ENCODE data around the gene TMEM256.
A peak's percentile ranks its signal among the peaks of the same experiment; 100 is the strongest.

The TMEM256 gene

DNA sequence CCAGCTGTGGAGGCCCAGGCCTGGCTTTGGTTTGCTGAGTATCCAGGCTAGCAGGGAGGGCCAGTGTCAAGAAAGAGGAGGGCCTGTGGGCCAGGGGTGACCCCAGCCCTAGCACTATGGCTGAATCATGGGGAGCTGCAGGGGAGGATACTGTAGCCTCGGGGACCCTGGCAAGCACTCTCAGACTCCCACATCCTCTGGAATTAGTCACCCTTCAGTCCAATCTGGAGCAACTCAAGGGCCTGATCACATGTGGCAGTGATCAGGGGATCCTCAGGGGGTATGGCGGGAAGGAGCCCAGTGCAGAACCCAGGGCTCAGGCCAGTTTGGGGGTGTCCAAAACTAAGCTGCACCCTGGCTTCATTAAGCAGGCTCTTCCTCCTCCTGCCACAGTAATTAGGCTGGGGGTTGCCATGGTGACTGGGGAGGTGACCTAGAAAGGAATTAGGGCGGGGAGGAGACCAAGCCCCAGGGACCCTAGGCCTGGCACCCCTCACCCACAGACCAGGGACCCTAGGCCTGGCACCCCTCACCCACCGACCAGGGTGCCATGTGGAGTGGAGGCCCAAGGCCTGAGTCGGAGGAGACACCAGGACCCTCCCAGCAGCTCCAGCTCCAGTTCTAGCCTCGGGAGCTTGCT, 9.6 kb upstream of the TMEM256 start:
- intact Hi-C loops (cut with DNase I), result no loop called here
- DNase-seq, result peak in 1 of 42 donors; percentile 58

DNA sequence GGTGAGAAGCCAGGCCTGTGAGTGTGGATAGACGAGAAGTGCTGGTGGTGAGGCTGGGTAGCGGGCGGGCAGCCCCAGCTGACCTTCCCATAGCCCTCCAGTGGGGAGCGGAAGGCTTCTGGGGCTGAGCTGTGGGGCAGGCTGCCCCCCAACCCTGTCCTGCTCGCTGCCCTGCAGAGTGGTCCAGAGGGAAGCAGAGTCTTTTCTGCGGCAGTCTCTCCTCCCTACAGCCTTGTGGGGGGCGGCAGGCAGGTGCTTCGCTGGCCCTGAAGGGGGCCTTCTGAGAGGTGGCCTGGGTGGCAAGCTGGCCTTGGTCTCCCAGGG, 7.5 kb upstream of the TMEM256 start:
- no peak for DNase-seq
- intact Hi-C loops (cut with DNase I), result no loop called here

DNA sequence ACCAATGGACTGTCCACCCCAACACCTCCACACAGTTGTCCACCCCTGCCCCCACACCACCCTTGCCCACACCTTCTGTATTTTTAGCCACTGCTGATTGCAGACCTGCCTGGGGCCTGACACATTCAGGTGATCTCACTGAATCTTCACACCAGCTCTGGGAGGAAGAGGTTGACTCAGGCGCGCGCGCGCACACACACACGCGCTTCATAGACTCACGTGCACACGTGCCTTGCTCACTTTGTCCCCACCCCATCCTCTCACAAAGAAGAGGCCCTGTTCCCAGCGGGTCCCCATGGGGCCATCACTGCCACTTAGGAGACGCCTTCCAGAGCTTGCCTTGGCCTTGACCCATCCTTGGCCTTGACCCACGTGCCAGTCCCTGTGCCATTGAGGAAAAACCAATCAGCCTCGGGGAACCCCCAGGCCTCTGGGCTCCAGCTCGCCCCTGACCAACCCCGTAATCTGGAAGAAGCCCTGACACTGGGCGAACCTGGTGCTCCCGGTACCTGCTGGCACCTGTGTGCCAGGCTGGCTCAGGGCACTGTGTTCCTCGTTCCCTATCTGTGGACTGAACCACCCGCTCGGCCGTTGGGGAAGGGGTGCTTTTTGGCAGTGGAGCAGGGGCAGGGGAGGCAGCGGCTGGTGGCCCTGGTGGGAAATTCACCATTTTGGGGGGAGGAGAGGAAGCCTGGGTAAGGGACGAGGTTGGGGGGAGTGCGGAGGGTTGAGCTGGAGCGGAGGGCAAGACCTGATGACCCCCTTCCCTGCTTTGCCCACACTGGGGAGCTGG, 6.9 kb upstream of the TMEM256 start:
- intact Hi-C loops (cut with DNase I), result no loop called here

DNA sequence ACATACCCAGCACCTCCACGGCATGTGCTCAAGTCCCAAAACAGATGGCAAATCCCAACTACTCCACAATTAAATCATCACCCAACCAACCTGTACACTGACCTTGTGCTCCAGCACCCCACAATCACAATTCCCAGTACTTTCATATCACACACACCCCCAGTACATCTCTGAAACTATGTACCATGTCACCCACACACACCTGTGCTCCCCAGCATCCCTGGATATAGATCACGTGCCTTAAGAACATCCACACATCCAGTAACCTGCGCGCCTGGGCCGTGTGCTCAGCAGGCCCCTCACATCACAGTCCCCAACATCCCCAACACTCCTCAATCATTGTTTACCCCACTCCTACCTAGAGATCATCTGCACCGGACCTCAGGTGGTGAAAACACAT, 5.8 kb upstream of the TMEM256 start:
- peak in 10 of 42 donors; percentile 8 to 64 (median 46) for DNase-seq
- intact Hi-C loops (cut with DNase I), result no loop called here

More for the DNA sequence above, 6.9 kb upstream of the TMEM256 start:
- peak in 20 of 42 donors; percentile 25 to 68 (median 46) for DNase-seq

DNA sequence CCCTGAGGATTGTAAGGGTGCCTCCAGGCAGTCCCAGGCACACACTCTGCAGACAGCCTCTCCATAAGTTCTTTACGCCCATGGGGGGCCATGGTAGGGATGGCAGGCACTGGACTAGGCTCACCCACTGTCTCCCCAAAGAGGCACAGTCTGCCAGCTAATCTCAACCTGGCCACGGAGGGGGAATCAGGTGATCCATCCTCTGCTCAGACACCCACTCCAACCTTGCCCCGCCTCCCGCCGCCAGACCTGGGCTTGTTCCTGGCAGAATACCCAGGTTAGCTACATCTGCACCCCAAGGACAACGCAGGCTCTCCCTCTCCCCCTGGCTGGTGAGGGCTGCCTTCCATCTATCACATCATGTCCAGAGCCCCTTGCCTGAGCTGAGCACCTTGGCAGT, 5.0 kb upstream of the TMEM256 start:
- DNase-seq, result peak in 39 of 42 donors; percentile 34 to 89 (median 72)
- intact Hi-C loops (cut with DNase I), result no loop called here

DNA sequence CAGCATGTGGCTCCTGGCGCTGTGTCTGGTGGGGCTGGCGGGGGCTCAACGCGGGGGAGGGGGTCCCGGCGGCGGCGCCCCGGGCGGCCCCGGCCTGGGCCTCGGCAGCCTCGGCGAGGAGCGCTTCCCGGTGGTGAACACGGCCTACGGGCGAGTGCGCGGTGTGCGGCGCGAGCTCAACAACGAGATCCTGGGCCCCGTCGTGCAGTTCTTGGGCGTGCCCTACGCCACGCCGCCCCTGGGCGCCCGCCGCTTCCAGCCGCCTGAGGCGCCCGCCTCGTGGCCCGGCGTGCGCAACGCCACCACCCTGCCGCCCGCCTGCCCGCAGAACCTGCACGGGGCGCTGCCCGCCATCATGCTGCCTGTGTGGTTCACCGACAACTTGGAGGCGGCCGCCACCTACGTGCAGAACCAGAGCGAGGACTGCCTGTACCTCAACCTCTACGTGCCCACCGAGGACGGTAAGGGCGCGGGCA, 4.4 kb upstream of the TMEM256 start:
- peak in 6 of 42 donors; percentile 12 to 50 (median 30) for DNase-seq

DNA sequence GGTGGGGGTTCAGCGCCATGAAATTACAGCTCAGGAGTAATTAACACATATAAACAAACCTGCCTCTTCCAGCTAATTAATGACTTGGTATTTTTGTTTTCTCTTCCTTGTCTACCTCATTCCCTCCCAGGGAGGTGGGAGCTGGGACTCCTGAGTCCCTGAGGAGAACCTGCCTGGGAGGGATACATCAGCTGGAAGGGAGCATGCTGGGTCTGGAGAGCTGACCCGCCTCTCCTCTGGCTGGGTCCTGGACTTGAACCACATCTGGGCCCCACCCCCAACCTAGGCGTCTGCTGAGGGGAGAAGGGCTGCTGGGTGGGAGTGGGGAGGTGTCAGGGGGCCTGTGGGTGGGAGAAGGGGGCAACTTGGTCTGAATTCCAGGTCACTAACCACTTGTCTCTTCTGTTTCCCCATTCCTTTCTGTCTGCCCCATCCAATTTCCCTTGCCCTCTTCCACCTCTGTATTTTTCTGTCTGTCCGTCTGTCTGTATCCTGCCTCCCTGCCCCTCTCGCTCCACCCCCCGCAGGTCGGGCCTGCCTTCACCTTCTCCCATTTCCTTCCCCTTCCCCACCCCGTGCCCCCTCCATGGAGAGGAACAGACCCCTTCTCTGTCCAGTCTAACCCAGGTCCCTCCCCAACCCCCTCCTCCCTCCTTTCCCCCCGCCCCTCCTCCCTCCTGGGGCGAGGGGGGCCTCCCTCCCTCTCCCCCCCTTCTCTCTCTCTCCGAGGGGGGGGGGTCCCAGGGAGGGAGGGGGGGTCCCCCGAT, 3.8 kb upstream of the TMEM256 start, which contains the start of gene NLGN2:
TSS of gene NLGN2 (plus strand) at position 361 of the 767 bp plus-strand sequence. CDS start 411 bp downstream, outside the sequence.
- intact Hi-C loops (cut with DNase I), result no loop called here
- DNase-seq, result no peak

More for the DNA sequence above, 4.4 kb upstream of the TMEM256 start:
- intact Hi-C loops (cut with DNase I), result no loop called here

DNA sequence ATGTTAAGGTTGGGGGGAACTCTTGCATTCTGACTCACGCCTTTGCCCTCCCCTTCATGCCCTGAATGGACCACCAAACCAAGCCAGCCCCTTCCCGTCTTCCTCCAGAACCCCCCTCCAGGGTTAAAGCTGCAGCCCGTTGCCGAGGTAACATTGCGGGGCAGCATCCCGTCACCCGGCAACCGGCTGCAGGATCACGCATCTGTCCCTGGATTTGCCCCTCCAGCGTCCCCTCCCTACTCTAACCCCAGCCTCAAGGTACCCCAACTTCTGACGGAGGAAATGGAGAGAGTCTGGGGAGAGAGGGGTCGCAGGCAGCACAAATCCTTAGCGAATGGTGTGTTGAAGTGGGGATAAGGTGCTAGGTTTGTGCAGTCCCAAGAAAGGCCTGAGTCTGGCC, 3.2 kb upstream of the TMEM256 start:
- intact Hi-C loops (cut with DNase I), result no loop called here
- DNase-seq, result peak in 1 of 42 donors; percentile 34

DNA sequence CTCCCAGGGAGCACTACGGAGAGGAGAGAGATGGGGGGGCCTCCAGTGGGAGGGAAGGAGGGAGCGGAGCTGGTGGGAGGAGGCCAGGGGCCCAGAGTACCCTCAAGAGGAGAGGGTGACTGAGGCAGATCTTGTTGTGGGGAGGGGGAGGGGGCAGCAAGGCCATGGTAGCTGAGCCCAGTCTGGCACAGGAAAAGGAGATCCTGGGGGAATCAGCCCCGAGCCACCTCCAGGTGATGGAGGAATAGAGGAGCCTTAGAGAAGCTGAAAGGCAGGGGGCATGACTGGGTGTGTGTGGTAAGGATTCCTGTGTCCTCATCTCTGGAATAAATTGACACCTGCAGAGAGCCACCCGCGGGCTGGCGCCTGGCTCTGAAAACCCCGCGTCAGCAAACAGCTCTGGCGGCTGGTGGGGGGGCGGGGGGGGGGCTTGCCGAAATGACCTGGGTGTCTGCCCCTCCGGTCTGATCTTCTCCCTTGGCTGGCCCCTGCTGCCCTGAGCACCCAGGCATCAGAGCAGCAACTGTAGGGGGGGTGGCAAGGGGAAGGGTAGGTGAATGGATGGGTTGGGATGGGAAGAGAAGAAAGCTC, 2.4 kb upstream of the TMEM256 start:
- intact Hi-C loops (cut with DNase I), result no loop called here
- peak in 8 of 42 donors; percentile 8 to 54 (median 33) for DNase-seq

DNA sequence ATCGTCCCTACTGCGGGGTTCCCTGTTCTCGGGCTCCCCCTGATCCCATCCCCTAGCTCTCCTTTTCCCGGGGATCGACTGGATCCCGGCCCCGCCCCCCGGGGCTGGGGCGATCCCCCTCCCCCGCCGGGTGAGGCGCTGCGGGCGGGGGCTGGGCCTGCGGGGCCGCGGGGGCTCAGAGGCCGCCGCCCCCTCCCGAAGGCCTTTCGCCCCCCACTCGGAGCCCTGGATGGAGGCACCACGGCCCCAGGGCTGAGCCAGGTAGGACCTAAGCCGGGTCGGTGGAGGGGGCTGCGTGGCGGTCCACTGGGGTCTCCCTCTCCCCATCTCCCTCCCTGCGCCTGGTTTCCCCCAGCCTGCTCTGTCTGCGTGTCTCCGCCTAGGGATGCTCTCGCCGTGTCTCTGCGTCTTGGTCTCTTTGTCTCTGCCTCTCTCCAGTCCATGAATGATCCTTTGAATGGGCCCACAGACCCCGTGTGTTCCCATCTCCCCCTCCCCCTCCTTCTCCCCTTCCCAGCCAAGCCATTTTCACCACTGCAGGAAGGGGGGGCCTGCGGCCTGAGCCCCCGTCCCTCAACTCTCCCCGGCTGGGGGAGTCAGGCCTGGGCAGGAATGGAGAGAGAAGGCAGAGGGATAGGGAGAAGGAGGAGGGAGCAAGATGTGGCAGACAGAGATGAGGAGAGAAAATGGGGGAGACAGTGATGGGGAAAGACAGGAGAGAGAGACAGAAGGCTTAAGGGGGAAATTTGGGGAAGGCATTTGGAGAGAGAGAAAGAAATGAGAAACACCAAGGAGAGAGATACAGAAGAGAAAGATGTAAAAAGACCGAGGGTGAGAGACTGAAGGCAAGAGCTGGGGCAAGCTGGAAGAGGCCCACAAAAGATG, 1.7 kb upstream of the TMEM256 start:
- DNase-seq, result peak in 29 of 42 donors; percentile 9 to 61 (median 38)
- intact Hi-C loops (cut with DNase I), result no loop called here

DNA sequence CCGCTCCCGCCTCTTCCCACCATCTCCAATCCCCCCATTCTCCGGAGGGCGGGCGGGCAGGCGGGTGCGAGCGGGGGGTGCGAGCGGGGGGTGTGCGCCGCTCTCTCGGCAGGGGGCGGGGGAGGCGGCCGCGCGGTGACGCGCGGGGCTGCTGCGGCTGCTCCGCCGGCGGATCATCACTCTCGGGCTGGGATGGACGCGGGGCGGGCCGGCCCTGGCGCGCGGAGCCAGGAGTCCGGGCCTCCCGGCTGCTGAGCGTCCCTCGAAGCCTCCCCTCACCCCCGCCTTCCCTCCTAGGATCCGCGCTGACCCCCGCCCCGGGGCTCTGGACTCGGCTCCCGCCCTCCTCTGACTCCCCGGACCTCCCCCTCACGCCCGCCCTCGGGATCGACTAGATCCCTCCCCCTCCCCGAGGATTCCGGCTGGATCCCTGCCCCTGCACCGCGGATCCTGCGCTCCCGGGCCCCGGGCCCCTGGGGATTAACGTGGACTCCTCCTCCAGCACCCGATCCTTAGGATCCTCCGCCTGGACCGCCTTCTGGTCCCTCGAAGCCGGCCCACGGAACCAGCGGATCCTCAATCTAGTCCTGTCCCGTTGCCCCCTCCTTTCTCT, 946 bp upstream of the TMEM256 start:
- intact Hi-C loops (cut with DNase I), result no loop called here
- peak in 13 of 42 donors; percentile 44 to 90 (median 84) for DNase-seq

DNA sequence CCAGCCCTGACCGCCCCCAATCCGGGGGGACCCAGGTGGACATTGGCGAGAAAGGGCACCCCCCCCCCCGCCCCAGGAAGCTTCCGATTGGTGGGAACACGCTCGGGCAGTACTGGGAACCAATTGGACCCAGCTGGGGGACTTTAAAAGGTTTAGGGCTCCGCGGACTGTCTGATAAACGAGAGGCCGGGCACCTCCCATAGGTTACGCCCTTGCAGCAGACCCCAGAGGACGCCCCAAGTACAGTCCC, 245 bp downstream of the TMEM256 start:
- no peak for DNase-seq
- intact Hi-C loops (cut with DNase I), result no loop called here

DNA sequence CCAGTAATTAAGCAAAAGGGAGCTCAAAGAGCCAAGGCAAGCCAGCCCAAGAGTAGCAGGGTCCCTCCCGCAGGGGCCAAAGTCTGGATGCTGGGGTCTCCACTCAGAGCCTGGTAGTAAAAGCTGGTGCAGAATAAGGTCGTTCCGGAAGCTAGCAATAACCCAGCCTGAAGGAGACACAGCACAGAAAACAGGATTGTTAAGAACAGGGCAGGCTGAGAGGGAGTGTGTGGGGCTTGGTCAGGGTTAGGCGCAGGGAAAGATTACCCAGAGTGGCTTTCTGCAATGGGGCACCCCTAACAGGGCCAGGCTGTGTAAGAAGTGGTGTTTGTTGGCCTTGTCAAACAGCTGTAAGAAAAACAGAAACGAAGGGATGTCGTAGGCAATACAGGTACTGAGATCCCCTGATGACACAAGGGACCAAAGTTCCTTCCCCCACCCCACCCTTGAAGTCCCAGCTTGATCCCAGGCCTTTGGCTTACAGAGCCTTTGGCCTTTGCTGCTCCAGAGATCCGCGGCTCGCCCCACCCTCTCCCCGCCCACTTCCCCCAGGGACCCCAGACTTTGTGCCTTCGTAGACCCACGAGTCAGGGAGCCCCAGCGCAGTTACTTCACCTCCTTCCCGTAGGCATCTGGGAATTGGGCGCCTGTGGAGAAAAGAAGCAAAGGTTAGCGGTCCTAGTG, 712 bp downstream of the TMEM256 start:
- peak in 3 of 42 donors; percentile 11 to 38 (median 31) for DNase-seq
- intact Hi-C loops (cut with DNase I), result no loop called here

DNA sequence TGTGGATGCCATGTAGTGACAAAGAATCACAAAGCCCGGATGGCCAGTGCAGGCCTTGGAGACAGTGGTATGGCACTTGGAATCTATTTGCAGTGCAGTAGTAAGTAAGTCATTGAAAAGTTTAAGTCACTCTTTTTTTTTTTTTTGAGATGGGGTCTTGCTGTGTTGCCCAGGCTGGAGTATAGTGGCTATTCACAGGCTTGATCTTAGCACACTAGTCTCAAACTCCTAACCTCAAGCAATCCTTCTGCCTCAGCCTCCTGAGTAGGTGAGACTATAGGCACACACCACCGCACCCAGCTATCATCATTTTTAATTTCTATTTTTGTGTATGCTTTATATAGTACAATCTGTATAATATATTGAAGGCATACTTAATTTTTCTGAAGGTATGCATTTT, 5.3 kb downstream of the TMEM256 start:
- DNase-seq, result no peak
- intact Hi-C loops (cut with DNase I), result no loop called here

DNA sequence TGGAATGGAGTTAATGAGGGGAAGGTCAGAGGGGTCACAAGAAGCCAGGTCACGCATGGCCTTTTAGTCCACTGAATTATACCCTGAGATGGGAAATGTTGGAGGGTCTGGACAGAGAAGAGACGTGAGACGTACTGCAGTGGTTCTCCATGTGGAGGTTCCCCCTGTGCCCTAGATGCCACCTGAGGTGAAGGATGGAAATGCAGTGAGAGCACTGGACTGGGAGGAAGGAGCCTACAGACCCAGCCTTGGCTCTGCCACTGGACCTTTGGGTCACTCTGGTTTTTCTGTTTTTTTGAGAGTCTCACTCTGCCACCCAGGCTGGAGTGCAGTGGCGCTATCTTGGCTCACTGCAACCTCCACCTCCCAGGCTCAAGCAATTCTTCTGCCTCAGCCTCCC, 7.8 kb downstream of the TMEM256 start:
- intact Hi-C loops (cut with DNase I), result no loop called here
- no peak for DNase-seq

DNA sequence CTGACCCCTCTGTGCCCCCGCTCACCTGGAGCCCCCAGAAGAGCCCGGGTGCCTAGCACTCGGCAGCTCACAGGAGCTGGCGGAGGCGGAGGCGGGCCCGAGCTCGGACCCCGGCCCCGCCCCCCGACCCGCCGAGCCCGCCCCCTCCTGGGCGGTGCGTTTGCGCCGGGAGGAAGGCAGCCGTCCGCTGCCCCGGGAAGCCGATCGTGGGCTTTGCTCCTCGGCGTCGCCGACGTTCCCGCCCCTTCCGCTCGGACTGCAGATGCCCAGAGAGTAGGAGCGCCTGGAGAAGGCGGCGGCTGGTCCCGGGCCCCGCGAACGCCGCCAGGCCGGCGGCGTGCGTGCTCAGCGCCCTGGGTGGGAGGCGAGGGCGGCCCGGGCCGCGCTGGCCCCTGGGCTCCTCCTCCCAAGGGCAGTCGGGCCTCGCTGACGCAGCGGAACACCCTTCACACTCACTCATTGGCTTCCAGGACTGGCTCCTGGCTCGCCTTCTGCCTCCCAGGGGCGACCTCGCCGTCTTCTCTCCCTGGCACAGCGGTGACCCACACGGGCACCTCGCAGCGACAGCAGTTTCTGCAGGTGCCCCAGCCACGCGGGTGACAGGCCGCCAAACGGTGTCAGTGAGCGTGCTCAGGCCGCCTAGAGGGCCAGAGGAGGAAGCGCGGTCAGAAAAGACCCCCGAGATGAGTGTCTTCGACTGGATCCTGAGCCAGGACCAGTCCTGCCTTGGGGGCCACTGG, 9.3 kb downstream of the TMEM256 start, which contains the start of gene PLSCR3:
TSS of gene PLSCR3 (minus strand) at position 74 of the 740 bp plus-strand sequence. CDS start 415 bp downstream, outside the sequence.
- peak; percentile 51 to 91 (median 84) for DNase-seq
- intact Hi-C loops (cut with DNase I), result loop anchor here (5.0 kb wide), 1 partner anchor 42 kb away; the partner anchor contains the start of gene KCTD11

Data from head of caudate nucleus (tissue), 42 donors.